ENCODE data around the gene FCN3. TPM values are rescaled to one million over a fixed set of nuclear protein-coding genes. Genes with fewer than 3 reads are reported as not detected.

The FCN3 gene
- total and polyA plus RNA-seq, 9 of the 15 experiments (the other 6 are each of a cell fraction or from before 2014, with no cell fraction given): 0.49 TPM; not detected in 8

DNA sequence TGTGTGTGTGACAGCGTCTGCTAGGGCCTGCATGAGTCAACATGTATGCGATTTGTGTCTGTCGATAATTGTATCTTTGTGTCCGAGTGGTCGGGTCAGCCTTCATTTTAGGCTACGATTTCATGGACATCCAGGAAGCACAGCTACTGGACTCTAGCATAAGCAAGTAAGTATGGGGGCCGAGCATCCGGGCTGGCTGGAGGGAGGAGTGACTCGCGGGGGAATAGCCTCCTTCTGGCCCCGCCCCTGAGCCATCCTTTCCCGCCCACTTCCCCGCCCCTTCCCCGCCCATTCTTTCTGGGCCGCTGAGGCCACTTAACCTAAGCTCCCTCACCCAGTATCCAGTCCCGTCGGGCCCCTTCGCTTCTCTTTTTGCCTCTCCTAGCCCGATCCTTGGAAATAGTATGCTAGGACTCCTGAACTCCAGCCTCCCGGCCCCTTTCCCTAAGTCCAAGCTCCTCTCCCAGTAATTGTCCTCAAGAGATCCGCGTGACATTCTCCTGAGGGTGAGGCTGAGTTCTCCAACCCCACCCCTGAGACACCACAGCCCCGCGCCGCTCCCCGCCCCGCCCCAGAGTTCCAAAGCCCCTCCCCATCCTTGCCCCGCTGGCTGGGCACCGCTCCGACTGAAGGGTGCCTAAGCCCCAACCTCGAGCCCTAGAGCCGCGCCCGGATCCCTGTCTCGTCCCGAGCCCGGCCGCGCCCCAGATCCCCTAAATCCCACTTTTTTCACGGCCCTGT lies 9.1 kb downstream of the FCN3 start (continued):
- TF ChIP-seq PTBP1 (IDR thresholded peaks at IDR 0.05; ENCODE audit: low read depth, low read length) (no peak), ZNF699 (CRISPR knock-in tag; IDR thresholded peaks at IDR 0.05; ENCODE audit: insufficient replicate concordance) (no peak), SMARCB1 (IDR thresholded peaks at IDR 0.05; ENCODE audit: insufficient read length, low read depth) (no peak), SMAD2 (IDR thresholded peaks at IDR 0.05; ENCODE audit: low read depth, low read length) (0 out of 2 replicates have a peak, but pooled peaks have one; percentile 71), ZBTB49 (CRISPR knock-in tag; IDR thresholded peaks at IDR 0.05; ENCODE audit: borderline replicate concordance) (no peak), ETV6 (IDR thresholded peaks at IDR 0.05; ENCODE audit: borderline replicate concordance in 1 of 2, low read depth in 2 of 2, low read length in 1 of 2) (no peak), ETV6 (CRISPR knock-in tag; IDR thresholded peaks at IDR 0.05; ENCODE audit: borderline replicate concordance) (no peak), NR2C2 (CRISPR knock-in tag; IDR thresholded peaks at IDR 0.05) (no peak), NR2C2 (tag; IDR thresholded peaks at IDR 0.05) (no peak), ESRRA (IDR thresholded peaks at IDR 0.05; ENCODE audit: borderline replicate concordance, low read depth) (no peak), ZEB2 (IDR thresholded peaks at IDR 0.05) (no peak), KDM5B (IDR thresholded peaks at IDR 0.05; ENCODE audit: insufficient replicate concordance, low read depth, low read length) (no peak), ZNF124 (CRISPR knock-in tag; IDR thresholded peaks at IDR 0.05) (no peak), ZNF146 (CRISPR knock-in tag; IDR thresholded peaks at IDR 0.05; ENCODE audit: unreplicated experiment) (no peak)
- TF ChIP-seq, protein P1, sequence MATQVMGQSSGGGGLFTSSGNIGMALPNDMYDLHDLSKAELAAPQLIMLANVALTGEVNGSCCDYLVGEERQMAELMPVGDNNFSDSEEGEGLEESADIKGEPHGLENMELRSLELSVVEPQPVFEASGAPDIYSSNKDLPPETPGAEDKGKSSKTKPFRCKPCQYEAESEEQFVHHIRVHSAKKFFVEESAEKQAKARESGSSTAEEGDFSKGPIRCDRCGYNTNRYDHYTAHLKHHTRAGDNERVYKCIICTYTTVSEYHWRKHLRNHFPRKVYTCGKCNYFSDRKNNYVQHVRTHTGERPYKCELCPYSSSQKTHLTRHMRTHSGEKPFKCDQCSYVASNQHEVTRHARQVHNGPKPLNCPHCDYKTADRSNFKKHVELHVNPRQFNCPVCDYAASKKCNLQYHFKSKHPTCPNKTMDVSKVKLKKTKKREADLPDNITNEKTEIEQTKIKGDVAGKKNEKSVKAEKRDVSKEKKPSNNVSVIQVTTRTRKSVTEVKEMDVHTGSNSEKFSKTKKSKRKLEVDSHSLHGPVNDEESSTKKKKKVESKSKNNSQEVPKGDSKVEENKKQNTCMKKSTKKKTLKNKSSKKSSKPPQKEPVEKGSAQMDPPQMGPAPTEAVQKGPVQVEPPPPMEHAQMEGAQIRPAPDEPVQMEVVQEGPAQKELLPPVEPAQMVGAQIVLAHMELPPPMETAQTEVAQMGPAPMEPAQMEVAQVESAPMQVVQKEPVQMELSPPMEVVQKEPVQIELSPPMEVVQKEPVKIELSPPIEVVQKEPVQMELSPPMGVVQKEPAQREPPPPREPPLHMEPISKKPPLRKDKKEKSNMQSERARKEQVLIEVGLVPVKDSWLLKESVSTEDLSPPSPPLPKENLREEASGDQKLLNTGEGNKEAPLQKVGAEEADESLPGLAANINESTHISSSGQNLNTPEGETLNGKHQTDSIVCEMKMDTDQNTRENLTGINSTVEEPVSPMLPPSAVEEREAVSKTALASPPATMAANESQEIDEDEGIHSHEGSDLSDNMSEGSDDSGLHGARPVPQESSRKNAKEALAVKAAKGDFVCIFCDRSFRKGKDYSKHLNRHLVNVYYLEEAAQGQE (IDR thresholded peaks at IDR 0.05; ENCODE audit: borderline replicate concordance): no peak
- TF ChIP-seq, protein P1 (CRISPR knock-in tag; IDR thresholded peaks at IDR 0.05; ENCODE audit: low read depth): no peak
- TF ChIP-seq, protein P2, sequence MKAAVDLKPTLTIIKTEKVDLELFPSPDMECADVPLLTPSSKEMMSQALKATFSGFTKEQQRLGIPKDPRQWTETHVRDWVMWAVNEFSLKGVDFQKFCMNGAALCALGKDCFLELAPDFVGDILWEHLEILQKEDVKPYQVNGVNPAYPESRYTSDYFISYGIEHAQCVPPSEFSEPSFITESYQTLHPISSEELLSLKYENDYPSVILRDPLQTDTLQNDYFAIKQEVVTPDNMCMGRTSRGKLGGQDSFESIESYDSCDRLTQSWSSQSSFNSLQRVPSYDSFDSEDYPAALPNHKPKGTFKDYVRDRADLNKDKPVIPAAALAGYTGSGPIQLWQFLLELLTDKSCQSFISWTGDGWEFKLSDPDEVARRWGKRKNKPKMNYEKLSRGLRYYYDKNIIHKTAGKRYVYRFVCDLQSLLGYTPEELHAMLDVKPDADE (conservative IDR thresholded peaks at IDR 0.05; ENCODE audit: control insufficient read depth, low read depth, low read length): no peak
